HepG2 (cell line): ENCODE measurements around the gene MLX. TPM values are rescaled to one million over a fixed set of nuclear protein-coding genes. Genes with fewer than 3 reads are reported as not detected.

Source experiments
- ADNP ChIP-seq: sonication (generic); formaldehyde crosslinking; IDR thresholded peaks from 2 replicates; pipeline ENCODE4 v1.4.0; 2020; ENCODE audit warnings: missing genetic modification reagents
- JARID2 ChIP-seq: sonication (generic); formaldehyde crosslinking; IDR thresholded peaks from 2 replicates; pipeline ENCODE4 v1.8.1; 2023; ENCODE audit warnings: missing genetic modification reagents, inconsistent platforms; ENCODE audit not compliant: insufficient replicate concordance
- NFE2L2 ChIP-seq: fragments of 150-350 bp; IDR thresholded peaks from 2 replicates; pipeline ENCODE4 v1.6.1; 2014; ENCODE audit warnings: low read length
- PHF21A ChIP-seq: sonication (generic); formaldehyde crosslinking; IDR thresholded peaks from 2 replicates; pipeline ENCODE4 v1.5.0; 2020; ENCODE audit warnings: mild to moderate bottlenecking, missing genetic modification reagents
- RBM39 ChIP-seq: fragments of 200-400 bp; formaldehyde crosslinking; IDR thresholded peaks from one replicate; pipeline ENCODE4 v1.6.1; 2018; ENCODE audit warnings: antibody characterized with exemption, mild to moderate bottlenecking, low read depth, low read length; ENCODE audit not compliant: poor library complexity, severe bottlenecking
- SETDB1 ChIP-seq: sonication (generic); formaldehyde crosslinking; IDR thresholded peaks from 2 replicates; pipeline ENCODE4 v1.5.1; 2020; ENCODE audit warnings: missing genetic modification reagents, mild to moderate bottlenecking, borderline replicate concordance
- SMARCE1 ChIP-seq: fragments of 450-650 bp; IDR thresholded peaks from 2 replicates; pipeline ENCODE4 v1.6.1; 2017; ENCODE audit warnings: borderline replicate concordance
- ZNF143 ChIP-seq: sonication (generic); formaldehyde crosslinking; IDR thresholded peaks from 2 replicates; pipeline ENCODE4 v1.4.0; 2020; ENCODE audit warnings: missing genetic modification reagents
- ZNF296 ChIP-seq: sonication (generic); formaldehyde crosslinking; conservative IDR thresholded peaks from 2 replicates; pipeline ENCODE4 v1.5.0; 2020; ENCODE audit warnings: mild to moderate bottlenecking, missing genetic modification reagents
- ZNF317 ChIP-seq: sonication (generic); formaldehyde crosslinking; IDR thresholded peaks from 2 replicates; pipeline ENCODE4 v1.5.0; 2020; ENCODE audit warnings: mild to moderate bottlenecking, missing genetic modification reagents
- ZNF326 ChIP-seq: sonication (generic); formaldehyde crosslinking; IDR thresholded peaks from 2 replicates; pipeline ENCODE4 v1.4.0; 2020; ENCODE audit warnings: missing genetic modification reagents, borderline replicate concordance
- ZNF329 ChIP-seq: sonication (generic); formaldehyde crosslinking; IDR thresholded peaks from 2 replicates; pipeline ENCODE4 v1.9.0; 2021; ENCODE audit warnings: low read depth, mild to moderate bottlenecking, missing genetic modification reagents
- ZNF543 ChIP-seq: sonication (generic); formaldehyde crosslinking; IDR thresholded peaks from 2 replicates; pipeline ENCODE4 v1.4.0; 2020; ENCODE audit warnings: mild to moderate bottlenecking, missing genetic modification reagents
- ZNF563 ChIP-seq: sonication (generic); formaldehyde crosslinking; IDR thresholded peaks from 2 replicates; pipeline ENCODE4 v1.8.0; 2022; ENCODE audit warnings: mild to moderate bottlenecking, moderate library complexity, missing genetic modification reagents
- ZNF768 ChIP-seq: sonication (generic); formaldehyde crosslinking; IDR thresholded peaks from 2 replicates; pipeline ENCODE4 v1.4.0; 2020; ENCODE audit warnings: missing genetic modification reagents
- polyA plus RNA-seq, 8 experiments: library from polyadenylated mRNA; depleted of rRNA in 3 of 8; stranded (reverse) in 7 of 8; unstranded in 1 of 8; fragments of >200 nt; fragmentation: Illumina TruSeq in 4 of 8; extraction: Trizol in 4 of 8; gene quantifications; 2 replicates each; pipeline versions ENCODE4 v1.2.1 to v1.2.3, GENCODE V29; 2011 to 2016; ENCODE audit warnings: low read depth in 4 of 8, missing spikeins in 1 of 8, mixed read lengths in 1 of 8; ENCODE audit not compliant: insufficient read depth in 1 of 8
- total RNA-seq, 5 experiments: library from RNA; depleted of rRNA; stranded (reverse); fragments of >200 nt; fragmentation: Illumina TruSeq; extraction: Trizol; gene quantifications; 2 replicates each; pipeline ENCODE4 v1.2.3, GENCODE V29; 2016; ENCODE audit warnings: low read depth in 1 of 5
- TF ChIP-seq, protein P1 (sequence below): IDR thresholded peaks from 2 replicates; pipeline ENCODE4 v1.6.1; 2016; ENCODE audit warnings: low read depth, missing genetic modification reagents, missing compliant biosample characterization
- TF ChIP-seq, protein P2 (sequence below): sonication (generic); formaldehyde crosslinking; IDR thresholded peaks from 2 replicates; pipeline ENCODE4 v1.4.0; 2020; ENCODE audit warnings: missing genetic modification reagents
- TF ChIP-seq, protein P3 (sequence below): sonication (generic); formaldehyde crosslinking; IDR thresholded peaks from 2 replicates; pipeline ENCODE4; 2020; ENCODE audit warnings: missing genetic modification reagents, mild to moderate bottlenecking, borderline replicate concordance

Gene MLX
- total and polyA plus RNA-seq, 2 of the 13 experiments (the other 11 are each of a cell fraction or from before 2014, with no cell fraction given), result 38.9 to 74.4 TPM

DNA sequence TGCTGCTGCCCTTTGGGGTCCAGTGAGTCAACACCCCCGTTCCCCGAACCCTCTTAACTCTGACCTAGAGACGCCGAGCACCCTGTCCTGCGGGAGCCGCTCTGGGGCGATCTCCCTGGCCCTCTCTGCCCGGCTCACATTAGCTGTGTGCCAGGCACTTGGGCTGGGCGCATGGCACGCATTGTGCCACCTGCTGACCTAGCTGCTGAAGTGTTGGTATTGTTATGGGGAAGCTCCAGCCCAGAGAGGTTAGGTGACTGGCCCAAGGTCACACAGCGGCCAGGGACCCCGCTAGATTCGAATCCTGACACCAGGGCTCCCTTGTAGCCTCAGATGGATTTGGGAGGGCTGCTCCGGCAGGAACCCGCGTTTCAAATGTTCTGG is 13.0 kb upstream of the MLX start (continued):
- TF ChIP-seq, protein P1, sequence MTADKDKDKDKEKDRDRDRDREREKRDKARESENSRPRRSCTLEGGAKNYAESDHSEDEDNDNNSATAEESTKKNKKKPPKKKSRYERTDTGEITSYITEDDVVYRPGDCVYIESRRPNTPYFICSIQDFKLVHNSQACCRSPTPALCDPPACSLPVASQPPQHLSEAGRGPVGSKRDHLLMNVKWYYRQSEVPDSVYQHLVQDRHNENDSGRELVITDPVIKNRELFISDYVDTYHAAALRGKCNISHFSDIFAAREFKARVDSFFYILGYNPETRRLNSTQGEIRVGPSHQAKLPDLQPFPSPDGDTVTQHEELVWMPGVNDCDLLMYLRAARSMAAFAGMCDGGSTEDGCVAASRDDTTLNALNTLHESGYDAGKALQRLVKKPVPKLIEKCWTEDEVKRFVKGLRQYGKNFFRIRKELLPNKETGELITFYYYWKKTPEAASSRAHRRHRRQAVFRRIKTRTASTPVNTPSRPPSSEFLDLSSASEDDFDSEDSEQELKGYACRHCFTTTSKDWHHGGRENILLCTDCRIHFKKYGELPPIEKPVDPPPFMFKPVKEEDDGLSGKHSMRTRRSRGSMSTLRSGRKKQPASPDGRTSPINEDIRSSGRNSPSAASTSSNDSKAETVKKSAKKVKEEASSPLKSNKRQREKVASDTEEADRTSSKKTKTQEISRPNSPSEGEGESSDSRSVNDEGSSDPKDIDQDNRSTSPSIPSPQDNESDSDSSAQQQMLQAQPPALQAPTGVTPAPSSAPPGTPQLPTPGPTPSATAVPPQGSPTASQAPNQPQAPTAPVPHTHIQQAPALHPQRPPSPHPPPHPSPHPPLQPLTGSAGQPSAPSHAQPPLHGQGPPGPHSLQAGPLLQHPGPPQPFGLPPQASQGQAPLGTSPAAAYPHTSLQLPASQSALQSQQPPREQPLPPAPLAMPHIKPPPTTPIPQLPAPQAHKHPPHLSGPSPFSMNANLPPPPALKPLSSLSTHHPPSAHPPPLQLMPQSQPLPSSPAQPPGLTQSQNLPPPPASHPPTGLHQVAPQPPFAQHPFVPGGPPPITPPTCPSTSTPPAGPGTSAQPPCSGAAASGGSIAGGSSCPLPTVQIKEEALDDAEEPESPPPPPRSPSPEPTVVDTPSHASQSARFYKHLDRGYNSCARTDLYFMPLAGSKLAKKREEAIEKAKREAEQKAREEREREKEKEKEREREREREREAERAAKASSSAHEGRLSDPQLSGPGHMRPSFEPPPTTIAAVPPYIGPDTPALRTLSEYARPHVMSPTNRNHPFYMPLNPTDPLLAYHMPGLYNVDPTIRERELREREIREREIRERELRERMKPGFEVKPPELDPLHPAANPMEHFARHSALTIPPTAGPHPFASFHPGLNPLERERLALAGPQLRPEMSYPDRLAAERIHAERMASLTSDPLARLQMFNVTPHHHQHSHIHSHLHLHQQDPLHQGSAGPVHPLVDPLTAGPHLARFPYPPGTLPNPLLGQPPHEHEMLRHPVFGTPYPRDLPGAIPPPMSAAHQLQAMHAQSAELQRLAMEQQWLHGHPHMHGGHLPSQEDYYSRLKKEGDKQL (CRISPR knock-in tag), result no peak
- TF ChIP-seq SETDB1 (no peak), ZNF326 (CRISPR knock-in tag) (no peak), ZNF563 (CRISPR knock-in tag) (no peak), JARID2 (no peak), ZNF296 (CRISPR knock-in tag) (no peak; the same call in 1 of the 2 replicates), ZNF317 (CRISPR knock-in tag) (0 out of 2 replicates have a peak, but pooled peaks have one; percentile 13), NFE2L2 (no peak), ADNP (CRISPR knock-in tag) (peak; percentile 70), ZNF768 (CRISPR knock-in tag) (peak; percentile 100), ZNF543 (CRISPR knock-in tag) (no peak), RBM39 (no peak), ZNF143 (CRISPR knock-in tag) (no peak), SMARCE1 (no peak), PHF21A (CRISPR knock-in tag) (no peak), ZNF329 (CRISPR knock-in tag) (no peak)
- TF ChIP-seq, protein P2, sequence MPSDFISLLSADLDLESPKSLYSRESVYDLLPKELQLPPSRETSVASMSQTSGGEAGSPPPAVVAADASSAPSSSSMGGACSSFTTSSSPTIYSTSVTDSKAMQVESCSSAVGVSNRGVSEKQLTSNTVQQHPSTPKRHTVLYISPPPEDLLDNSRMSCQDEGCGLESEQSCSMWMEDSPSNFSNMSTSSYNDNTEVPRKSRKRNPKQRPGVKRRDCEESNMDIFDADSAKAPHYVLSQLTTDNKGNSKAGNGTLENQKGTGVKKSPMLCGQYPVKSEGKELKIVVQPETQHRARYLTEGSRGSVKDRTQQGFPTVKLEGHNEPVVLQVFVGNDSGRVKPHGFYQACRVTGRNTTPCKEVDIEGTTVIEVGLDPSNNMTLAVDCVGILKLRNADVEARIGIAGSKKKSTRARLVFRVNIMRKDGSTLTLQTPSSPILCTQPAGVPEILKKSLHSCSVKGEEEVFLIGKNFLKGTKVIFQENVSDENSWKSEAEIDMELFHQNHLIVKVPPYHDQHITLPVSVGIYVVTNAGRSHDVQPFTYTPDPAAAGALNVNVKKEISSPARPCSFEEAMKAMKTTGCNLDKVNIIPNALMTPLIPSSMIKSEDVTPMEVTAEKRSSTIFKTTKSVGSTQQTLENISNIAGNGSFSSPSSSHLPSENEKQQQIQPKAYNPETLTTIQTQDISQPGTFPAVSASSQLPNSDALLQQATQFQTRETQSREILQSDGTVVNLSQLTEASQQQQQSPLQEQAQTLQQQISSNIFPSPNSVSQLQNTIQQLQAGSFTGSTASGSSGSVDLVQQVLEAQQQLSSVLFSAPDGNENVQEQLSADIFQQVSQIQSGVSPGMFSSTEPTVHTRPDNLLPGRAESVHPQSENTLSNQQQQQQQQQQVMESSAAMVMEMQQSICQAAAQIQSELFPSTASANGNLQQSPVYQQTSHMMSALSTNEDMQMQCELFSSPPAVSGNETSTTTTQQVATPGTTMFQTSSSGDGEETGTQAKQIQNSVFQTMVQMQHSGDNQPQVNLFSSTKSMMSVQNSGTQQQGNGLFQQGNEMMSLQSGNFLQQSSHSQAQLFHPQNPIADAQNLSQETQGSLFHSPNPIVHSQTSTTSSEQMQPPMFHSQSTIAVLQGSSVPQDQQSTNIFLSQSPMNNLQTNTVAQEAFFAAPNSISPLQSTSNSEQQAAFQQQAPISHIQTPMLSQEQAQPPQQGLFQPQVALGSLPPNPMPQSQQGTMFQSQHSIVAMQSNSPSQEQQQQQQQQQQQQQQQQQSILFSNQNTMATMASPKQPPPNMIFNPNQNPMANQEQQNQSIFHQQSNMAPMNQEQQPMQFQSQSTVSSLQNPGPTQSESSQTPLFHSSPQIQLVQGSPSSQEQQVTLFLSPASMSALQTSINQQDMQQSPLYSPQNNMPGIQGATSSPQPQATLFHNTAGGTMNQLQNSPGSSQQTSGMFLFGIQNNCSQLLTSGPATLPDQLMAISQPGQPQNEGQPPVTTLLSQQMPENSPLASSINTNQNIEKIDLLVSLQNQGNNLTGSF (CRISPR knock-in tag), result no peak
- TF ChIP-seq, protein P3, sequence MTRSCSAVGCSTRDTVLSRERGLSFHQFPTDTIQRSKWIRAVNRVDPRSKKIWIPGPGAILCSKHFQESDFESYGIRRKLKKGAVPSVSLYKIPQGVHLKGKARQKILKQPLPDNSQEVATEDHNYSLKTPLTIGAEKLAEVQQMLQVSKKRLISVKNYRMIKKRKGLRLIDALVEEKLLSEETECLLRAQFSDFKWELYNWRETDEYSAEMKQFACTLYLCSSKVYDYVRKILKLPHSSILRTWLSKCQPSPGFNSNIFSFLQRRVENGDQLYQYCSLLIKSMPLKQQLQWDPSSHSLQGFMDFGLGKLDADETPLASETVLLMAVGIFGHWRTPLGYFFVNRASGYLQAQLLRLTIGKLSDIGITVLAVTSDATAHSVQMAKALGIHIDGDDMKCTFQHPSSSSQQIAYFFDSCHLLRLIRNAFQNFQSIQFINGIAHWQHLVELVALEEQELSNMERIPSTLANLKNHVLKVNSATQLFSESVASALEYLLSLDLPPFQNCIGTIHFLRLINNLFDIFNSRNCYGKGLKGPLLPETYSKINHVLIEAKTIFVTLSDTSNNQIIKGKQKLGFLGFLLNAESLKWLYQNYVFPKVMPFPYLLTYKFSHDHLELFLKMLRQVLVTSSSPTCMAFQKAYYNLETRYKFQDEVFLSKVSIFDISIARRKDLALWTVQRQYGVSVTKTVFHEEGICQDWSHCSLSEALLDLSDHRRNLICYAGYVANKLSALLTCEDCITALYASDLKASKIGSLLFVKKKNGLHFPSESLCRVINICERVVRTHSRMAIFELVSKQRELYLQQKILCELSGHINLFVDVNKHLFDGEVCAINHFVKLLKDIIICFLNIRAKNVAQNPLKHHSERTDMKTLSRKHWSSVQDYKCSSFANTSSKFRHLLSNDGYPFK (CRISPR knock-in tag), result no peak
